SU-DHL-6 (cell line): ENCODE results near the gene CKMT2.
"Not testable (repeated sequence)": the region's sequence is repeated elsewhere in the genome, so short reads cannot be mapped to it uniquely, and the experiment has no call there.

ENCODE experiments used
- H2AFZ ChIP-seq: fragments of 200-600 bp; sonication (generic); 2 replicates; pipeline ENCODE4 v1.6.1; 2014; ENCODE audit warnings: low read depth, mild to moderate bottlenecking, moderate library complexity, mixed read lengths, antibody characterized with exemption, low read length; ENCODE audit not compliant: severe bottlenecking
- H3F3A ChIP-seq: fragments of 200-600 bp; shearing (Covaris generic); 2 replicates; pipeline ENCODE4 v1.6.0; 2016; ENCODE audit warnings: antibody characterized with exemption, mild to moderate bottlenecking; ENCODE audit not compliant: insufficient read depth
- H3K27ac ChIP-seq: fragments of 200-600 bp; sonication (generic); 2 replicates; pipeline ENCODE4 v1.5.1; 2016; ENCODE audit warnings: low read depth, mild to moderate bottlenecking, low read length, moderate library complexity, mixed read lengths
- H3K27me3 ChIP-seq: fragments of 200-600 bp; sonication (generic), shearing (Covaris generic); 2 replicates; pipeline ENCODE4 v1.6.0; 2014; ENCODE audit warnings: mild to moderate bottlenecking, low read length
- H3K36me3 ChIP-seq: fragments of 200-600 bp; sonication (generic); 2 replicates; pipeline ENCODE4 v1.6.1; 2014; ENCODE audit warnings: mild to moderate bottlenecking, low read length, mixed read lengths
- H3K4me2 ChIP-seq: fragments of 300-600, 200-600 bp; shearing (Covaris generic), sonication (generic); 2 replicates; pipeline ENCODE4 v1.6.0; 2014; ENCODE audit warnings: low read length, low read depth, mild to moderate bottlenecking; ENCODE audit not compliant: poor library complexity, severe bottlenecking
- H3K4me3 ChIP-seq: fragments of 200-600 bp; sonication (generic); 2 replicates; pipeline ENCODE4 v1.5.1; 2014; ENCODE audit warnings: antibody characterized with exemption, low read length, mild to moderate bottlenecking, mixed read lengths; ENCODE audit not compliant: insufficient read depth, poor library complexity, severe bottlenecking
- H3K79me2 ChIP-seq: fragments of 200-600 bp; sonication (generic); 2 replicates; pipeline ENCODE4 v1.6.1; 2014; ENCODE audit warnings: mild to moderate bottlenecking, low read length, moderate library complexity; ENCODE audit not compliant: insufficient read depth
- H3K9ac ChIP-seq: fragments of 200-600 bp; sonication (generic); 2 replicates; pipeline ENCODE4 v1.7.0; 2014; ENCODE audit warnings: mild to moderate bottlenecking, low read length
- H3K9me2 ChIP-seq: fragments of 200-600 bp; sonication (generic); replicated peaks from 2 replicates; pipeline ENCODE4 v1.6.1; 2014; ENCODE audit warnings: low read length; ENCODE audit not compliant: insufficient read depth
- H3K9me3 ChIP-seq: fragments of 200-600 bp; sonication (generic); 2 replicates; pipeline ENCODE4 v1.6.1; 2014; ENCODE audit warnings: low read length, mixed read lengths; ENCODE audit not compliant: insufficient read depth
- H4K20me1 ChIP-seq: fragments of 200-600 bp; sonication (generic); 2 replicates; pipeline ENCODE4 v1.6.1; 2014; ENCODE audit warnings: low read depth, mild to moderate bottlenecking, antibody characterized with exemption, low read length, moderate library complexity, mixed read lengths
- EZH2phosphoT487 ChIP-seq: fragments of 200-600 bp; sonication (generic), shearing (Covaris generic); conservative IDR thresholded peaks from 2 replicates; pipeline ENCODE4 v1.6.1; 2018; ENCODE audit warnings: mild to moderate bottlenecking, antibody characterized with exemption, low read length, moderate library complexity, mixed read lengths
- TF ChIP-seq, protein P1 (sequence below): fragments of 200-600 bp; sonication (generic); IDR thresholded peaks from one replicate; pipeline ENCODE4 v1.5.1; 2017; ENCODE audit warnings: antibody characterized with exemption, mild to moderate bottlenecking, low read length, moderate library complexity; ENCODE audit not compliant: insufficient read depth, poor library complexity, severe bottlenecking

Gene CKMT2

DNA sequence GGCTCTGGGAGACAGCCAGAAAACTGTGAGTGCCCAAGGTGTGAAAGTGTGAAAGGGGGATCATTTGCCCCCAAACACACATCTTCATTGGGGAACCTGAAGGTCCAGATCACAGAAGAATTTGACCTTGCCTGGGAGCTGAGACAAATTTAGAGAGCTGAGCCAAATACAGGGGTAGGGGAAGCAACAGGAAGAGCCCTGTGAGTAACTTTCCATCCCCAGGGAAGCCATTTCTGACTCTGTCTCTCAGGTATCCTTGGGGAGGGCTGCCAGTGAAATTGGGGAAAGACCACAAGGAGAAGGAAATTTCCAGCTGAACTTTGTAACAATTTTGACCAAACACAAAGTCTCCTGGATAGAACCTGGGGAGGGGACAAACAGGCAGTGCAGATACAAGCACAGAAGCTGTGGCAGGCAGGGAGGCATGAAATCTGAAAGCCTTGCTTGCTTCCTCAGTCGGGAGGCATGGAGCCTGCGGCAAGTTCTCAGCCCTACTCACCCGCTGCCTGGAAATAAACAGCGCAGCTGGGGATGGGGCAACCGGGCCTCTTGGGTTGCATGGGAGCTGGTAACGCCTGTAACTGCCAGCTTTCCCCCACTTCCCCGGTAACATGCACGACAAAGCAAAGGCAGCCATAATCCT is 36.8 kb downstream of the CKMT2 start:
- Histone ChIP-seq H3K79me2 (peaks cover 11% of the 10 kb centered on the region), H3K9ac (no peak overlapping the region), H3K9me2 (no peaks in the 10 kb centered on the region), H3K36me3 (no peaks in the 10 kb centered on the region), H3F3A (no peaks in the 10 kb centered on the region), H4K20me1 (no peaks in the 10 kb centered on the region), H3K4me2 (no peak overlapping the region), H3K27ac (no peak overlapping the region), H3K9me3 (no peaks in the 10 kb centered on the region), H3K27me3 (no peaks in the 10 kb centered on the region), H3K4me3 (no peak overlapping the region), H2AFZ (no peak overlapping the region)
- TF ChIP-seq EZH2phosphoT487, result no peak
- TF ChIP-seq, protein P1, sequence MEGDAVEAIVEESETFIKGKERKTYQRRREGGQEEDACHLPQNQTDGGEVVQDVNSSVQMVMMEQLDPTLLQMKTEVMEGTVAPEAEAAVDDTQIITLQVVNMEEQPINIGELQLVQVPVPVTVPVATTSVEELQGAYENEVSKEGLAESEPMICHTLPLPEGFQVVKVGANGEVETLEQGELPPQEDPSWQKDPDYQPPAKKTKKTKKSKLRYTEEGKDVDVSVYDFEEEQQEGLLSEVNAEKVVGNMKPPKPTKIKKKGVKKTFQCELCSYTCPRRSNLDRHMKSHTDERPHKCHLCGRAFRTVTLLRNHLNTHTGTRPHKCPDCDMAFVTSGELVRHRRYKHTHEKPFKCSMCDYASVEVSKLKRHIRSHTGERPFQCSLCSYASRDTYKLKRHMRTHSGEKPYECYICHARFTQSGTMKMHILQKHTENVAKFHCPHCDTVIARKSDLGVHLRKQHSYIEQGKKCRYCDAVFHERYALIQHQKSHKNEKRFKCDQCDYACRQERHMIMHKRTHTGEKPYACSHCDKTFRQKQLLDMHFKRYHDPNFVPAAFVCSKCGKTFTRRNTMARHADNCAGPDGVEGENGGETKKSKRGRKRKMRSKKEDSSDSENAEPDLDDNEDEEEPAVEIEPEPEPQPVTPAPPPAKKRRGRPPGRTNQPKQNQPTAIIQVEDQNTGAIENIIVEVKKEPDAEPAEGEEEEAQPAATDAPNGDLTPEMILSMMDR, result no peak

DNA sequence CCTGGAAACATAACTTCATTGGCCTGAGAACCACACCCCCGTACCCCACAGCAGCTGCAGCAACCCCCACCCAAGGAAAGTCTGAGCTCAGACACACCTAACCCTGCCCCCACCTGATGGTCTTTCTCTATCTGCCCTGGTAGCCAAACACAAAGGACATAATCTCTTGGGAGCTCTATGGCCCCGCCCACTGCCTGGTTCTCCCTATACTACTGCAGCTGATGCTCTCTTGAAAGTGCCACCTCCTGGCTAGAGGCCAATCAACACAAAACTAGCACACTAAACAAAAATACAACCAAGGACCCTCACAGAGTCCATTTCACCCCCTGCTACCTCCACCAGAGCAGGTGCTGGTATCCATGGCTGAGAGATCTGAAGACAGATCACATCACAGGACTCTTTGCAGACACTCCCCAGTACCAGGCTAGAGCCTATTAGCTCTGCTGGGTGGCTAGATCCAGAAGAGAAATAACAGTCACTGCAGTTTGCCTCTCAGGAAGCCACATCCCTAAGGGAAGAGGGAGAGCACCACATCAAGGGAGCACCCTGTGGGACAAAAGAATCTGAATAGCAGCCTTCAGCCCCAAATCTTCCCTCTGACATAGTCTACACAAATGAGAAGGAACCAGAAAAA is 37.4 kb downstream of the CKMT2 start:
- H3K27ac ChIP-seq, H2AFZ ChIP-seq, H3K9ac ChIP-seq, H3K9me2 ChIP-seq, H3K4me3 ChIP-seq, H3K9me3 ChIP-seq, H3K27me3 ChIP-seq, H4K20me1 ChIP-seq, H3K36me3 ChIP-seq, H3K4me2 ChIP-seq, H3F3A ChIP-seq: not testable (repeated sequence)
- peaks cover 11% of the 10 kb centered on the region for H3K79me2 ChIP-seq

DNA sequence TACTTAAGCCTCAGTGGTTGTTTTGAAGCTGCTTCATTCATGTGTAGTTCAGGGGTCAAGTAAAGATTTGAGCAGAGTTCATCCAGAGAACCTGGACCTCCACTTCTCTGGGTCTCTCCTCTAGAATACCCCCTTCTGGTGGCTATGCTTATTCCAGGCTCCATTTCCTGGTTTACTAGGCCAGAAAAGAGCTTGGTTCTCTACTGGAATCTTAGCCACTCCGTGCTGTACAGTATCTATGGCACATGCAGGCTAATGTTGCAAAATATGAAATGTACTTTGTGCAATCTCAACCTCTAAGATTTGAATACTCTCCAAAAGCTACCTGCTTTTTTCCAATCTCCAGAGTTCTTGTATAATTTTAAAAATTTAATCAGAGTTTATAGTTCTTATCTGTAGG is 50.9 kb downstream of the CKMT2 start:
- Histone ChIP-seq H2AFZ (no peak overlapping the region), H3K9ac (no peak overlapping the region), H3K27ac (no peak overlapping the region), H3K27me3 (no peaks in the 10 kb centered on the region), H4K20me1 (no peaks in the 10 kb centered on the region), H3K79me2 (peaks cover under 1% of the 10 kb centered on the region; the same call in 1 of the 2 replicates), H3K36me3 (peaks cover 4% of the 10 kb centered on the region; the same call in 1 of the 2 replicates), H3K9me3 (no peaks in the 10 kb centered on the region), H3F3A (no peaks in the 10 kb centered on the region), H3K4me2 (no peak overlapping the region), H3K4me3 (no peak overlapping the region), H3K9me2 (no peaks in the 10 kb centered on the region)
- TF ChIP-seq, protein P1, result no peak
- TF ChIP-seq EZH2phosphoT487, result no peak

DNA sequence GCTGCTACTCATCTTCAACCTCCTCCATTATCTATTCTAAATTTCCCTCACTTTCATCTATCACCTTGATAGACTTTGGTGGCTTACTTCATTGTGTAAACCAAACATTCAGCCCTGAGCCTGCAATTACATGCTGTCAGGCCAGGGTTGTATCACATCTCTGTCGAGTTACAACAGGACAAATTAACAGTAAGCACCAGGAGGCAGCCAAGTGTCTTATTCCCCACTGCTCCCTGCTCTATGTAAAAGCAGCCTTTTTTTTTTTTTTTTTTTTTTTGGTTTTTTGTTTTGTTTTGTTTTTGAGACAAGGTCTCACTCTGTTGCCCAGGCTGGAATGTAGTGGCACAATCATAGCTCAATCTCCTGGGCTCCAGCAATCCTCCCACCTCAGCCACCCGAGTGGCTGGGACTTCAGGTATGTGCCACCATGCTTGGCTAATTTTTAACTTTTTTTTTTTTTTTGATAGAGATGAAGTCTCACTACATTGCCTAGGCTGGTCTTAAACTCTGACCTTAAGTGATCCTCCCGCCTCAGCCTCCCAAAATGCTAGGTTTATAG is 53.0 kb downstream of the CKMT2 start:
- Histone ChIP-seq H3K9ac (no peak overlapping the region), H3K27me3 (no peaks in the 10 kb centered on the region), H3K9me3 (0 out of 2 replicates have a peak, but pooled peaks cover 2% of the 10 kb centered on the region), H3F3A (no peaks in the 10 kb centered on the region), H3K27ac (no peak overlapping the region), H3K79me2 (peaks cover 19% of the 10 kb centered on the region), H2AFZ (no peak overlapping the region), H3K9me2 (no peaks in the 10 kb centered on the region), H3K36me3 (peaks cover 7% of the 10 kb centered on the region; the same call in 1 of the 2 replicates), H4K20me1 (no peaks in the 10 kb centered on the region), H3K4me3 (no peak overlapping the region), H3K4me2 (no peak overlapping the region)
- TF ChIP-seq EZH2phosphoT487, result no peak
